GM18508 (cell line): ENCODE data around the gene ELF3.
"Not testable (repeated sequence)": the region's sequence is repeated elsewhere in the genome, so short reads cannot be mapped to it uniquely, and the experiment has no call there.

Experiments used
- ATAC-seq: cut with Tn5 transposase; IDR thresholded peaks from one replicate; pipeline ENCODE4 v1.9.1; 2021; ENCODE audit warnings: moderate number of reproducible peaks; ENCODE audit not compliant: insufficient read depth, unreplicated experiment

The ELF3 gene

GRCh38 chr1:202007805-202008489 is 2.4 kb upstream of the ELF3 start:
- ATAC-seq, result no peak

- no peak for ATAC-seq
Measured at GRCh38 chr1:202009326-202010179, 834 bp upstream of the ELF3 start.

DNA sequence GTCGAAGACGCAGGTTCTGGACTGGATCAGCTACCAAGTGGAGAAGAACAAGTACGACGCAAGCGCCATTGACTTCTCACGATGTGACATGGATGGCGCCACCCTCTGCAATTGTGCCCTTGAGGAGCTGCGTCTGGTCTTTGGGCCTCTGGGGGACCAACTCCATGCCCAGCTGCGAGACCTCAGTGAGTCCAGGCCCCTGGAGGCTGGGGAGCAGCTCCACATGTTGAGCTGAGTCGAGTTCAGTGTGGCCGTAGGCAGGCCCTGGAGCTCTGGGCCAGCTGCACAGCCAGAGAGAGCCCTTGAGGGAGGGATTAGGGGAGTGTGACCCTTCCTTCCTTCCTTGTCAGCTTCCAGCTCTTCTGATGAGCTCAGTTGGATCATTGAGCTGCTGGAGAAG is 1.6 kb downstream of the ELF3 start:
- no peak for ATAC-seq

GRCh38 chr1:202012544-202013478 is 2.4 kb downstream of the ELF3 start:
- no peak for ATAC-seq

DNA sequence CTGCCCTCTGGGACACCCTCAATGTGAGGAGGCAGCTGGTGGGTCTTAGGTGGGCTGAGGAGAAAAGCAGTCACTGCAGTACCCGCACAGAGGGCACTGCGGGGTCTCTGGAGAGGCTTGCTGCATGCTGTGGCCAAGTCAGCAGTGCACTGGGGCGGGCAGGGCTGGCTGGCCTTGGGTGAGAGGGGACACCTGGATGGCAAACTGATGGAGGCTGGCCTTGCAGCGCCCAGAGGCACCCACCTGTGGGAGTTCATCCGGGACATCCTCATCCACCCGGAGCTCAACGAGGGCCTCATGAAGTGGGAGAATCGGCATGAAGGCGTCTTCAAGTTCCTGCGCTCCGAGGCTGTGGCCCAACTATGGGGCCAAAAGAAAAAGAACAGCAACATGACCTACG is 3.2 kb downstream of the ELF3 start:
- no peak for ATAC-seq

GRCh38 chr1:202014060-202014459 is 3.7 kb downstream of the ELF3 start:
- no peak for ATAC-seq

DNA sequence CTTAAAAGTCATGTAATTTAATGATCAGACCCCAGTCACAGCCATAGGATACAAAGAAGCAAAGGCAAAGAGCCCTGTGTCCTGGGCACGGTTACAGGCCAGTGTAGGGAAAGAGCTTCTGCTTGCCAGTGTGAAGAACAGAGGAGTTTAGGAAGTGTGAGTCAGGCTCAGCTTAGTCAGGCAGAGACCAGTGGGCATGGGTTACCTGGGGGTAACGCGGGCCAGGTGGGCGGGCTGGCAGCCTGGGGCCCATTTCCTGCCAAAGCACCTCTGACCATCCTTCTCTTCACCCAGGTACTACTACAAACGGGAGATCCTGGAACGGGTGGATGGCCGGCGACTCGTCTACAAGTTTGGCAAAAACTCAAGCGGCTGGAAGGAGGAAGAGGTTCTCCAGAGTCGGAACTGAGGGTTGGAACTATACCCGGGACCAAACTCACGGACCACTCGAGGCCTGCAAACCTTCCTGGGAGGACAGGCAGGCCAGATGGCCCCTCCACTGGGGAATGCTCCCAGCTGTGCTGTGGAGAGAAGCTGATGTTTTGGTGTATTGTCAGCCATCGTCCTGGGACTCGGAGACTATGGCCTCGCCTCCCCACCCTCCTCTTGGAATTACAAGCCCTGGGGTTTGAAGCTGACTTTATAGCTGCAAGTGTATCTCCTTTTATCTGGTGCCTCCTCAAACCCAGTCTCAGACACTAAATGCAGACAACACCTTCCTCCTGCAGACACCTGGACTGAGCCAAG is 4.7 kb downstream of the ELF3 start:
- ATAC-seq, result no peak

GRCh38 chr1:202015662-202015937 is 5.2 kb downstream of the ELF3 start:
- no peak for ATAC-seq

GRCh38 chr1:202016022-202016810 is 5.8 kb downstream of the ELF3 start:
- ATAC-seq, result no peak

- no peak for ATAC-seq
Measured at GRCh38 chr1:202016811-202017748, 6.7 kb downstream of the ELF3 start.

DNA sequence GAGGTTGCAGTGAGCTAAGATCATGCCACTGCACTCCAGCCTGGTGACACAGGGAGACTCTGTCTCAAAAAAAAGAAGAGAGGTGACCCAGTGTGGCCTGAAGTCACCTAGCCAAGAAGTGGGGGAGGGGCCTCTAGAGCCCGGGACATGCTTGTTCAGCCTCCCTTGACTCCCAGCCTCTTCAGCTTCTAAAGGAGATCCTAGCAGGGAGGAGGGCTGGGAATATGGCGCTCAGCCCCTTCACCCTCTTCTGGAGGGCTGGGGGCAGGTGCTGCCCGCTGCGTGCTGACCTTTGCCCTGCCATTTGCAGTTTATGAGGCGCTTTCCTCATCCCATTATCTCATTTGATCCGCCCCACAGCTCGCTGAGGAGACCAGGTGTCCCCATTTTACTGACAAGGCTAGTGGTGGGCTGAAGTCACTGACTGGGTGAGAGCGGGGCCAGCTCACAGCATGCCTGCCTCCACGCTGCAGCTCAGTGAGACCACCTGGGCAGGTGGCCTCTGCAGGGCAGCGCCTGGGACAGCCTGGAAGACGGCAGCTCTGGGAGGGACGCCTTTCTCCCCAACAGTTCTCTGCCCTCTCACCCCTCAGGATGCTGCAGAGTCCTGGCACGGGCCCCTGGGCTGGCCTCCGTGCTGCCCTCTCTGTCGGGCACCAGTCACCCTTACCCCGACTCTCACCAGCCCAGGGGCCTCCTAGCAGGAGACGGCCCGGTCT is 7.5 kb downstream of the ELF3 start:
- no peak for ATAC-seq

DNA sequence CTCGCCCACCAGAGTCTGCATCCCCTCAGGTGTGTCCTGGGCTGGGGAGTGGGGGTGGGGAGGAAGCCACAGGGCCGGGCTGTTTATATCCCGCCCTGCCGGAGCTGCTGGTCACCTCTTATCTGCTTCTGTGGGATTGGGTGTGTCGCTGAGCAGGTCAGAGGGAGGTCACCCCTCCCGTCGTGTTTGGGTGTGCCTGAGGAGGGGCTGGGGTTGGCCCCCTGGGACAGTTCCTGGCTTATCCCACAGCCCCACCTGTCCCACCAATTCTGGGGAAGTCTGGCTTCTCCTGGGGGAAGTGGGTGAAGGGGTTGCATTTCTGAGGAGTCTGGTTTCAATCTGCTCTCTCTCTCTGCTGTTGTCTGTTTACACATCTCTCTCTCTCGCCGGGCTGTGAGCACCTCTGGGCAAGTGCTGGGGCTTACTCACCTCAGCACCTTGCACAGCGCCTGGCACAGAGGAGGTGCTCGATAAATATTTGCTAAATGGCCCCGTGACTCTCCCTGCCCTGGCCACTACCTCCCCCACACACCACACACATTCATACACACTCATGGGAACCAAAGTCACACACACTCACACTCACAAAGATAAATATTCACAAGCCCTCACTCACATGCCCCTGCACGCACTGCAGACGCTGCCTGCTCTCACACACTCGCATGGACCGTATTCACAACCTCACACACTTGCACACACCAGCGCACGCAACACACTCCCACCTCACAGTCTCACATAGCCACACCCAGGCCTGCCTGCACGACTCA is 8.3 kb downstream of the ELF3 start:
- no peak for ATAC-seq

- not testable (repeated sequence) for ATAC-seq
Measured at GRCh38 chr1:202019235-202019558, 8.8 kb downstream of the ELF3 start.

- no peak for ATAC-seq
Measured at GRCh38 chr1:202023001-202023433, 12.6 kb downstream of the ELF3 start.

DNA sequence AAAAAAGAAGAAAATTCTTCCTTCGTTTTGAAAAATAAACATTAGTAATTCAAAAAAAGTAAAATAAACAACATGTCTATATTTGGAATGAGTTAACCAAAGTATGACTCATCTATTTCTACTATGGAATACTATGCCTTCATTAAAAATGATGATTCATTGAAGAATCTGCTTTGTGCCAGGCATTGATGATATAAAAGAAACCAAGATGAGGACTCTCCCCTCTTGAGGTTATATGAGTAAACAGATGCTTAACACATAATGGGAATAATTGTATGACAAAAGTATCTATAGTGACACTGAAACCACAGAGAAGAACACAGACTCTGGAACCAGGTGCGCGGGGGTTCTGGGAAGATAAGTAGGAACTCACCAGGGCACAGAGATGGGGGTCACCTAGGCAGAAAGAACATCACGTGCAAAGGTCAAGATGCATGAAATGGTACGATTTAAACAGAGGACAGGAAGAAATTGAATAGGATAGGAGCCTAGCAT is 18.8 kb downstream of the ELF3 start:
- ATAC-seq, result no peak

DNA sequence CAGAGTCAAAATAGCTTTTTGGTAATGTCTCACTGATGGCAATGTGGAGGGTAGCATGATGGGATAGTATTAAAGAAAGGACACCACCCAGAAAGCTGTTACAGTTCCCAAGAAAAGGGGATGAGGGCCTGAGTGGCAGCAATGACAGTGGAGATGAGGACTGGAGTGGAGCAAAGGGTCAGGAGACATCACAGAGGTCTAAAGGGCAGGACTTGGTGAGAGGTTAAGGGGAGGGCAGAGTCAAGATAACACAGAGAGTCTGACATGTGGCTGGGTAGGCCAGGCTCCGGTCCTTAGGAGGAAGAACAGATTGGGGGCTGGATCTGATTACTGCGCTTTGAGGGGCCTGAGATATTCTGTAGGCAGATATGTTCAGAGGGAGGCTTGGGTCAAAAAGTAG is 19.3 kb downstream of the ELF3 start:
- ATAC-seq, result no peak

DNA sequence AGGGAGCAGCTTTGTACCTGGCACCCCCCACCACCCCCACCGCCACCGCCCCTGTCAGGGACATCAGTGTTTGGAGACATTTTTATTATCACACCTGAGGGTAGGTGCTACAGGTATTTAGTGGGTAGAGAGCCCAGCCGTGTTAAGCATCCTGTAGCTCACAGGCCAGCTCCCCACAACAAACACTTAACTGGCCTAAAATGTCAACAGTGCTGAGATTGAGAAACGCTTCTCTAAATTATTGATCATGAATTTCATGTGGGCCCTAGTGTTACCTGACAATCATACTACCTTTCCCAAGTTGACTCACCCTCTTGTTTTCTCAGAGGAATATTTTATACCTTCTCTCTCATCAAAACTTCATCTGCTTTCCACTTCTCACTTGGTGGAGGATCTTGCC is 21.4 kb downstream of the ELF3 start:
- ATAC-seq, result no peak
